Body of pancreas (tissue), 4 donors: ENCODE data around the gene BCL6. TPM values are rescaled to one million over a fixed set of nuclear protein-coding genes. Genes with fewer than 3 reads are reported as not detected.

Source experiments
- ATAC-seq: fragments of 150-250 bp; one replicate; pipeline ENCODE4 v1.9.1; 2016
- DNase-seq, 4 donors: peaks; one replicate each; pipeline ENCODE4 v3.0.0-alpha.2; 2019
- H3K27ac ChIP-seq, 4 donors: fragments of 200-600 bp; sonication (generic); 1 replicate in 3 of 4; 2 replicates in 1 of 4; pipeline versions ENCODE4 v1.5.1 to v1.6.1; 2016 to 2019; ENCODE audit warnings: mild to moderate bottlenecking in 1 of 4, mixed read lengths in 1 of 4, moderate library complexity in 1 of 4
- H3K27me3 ChIP-seq, 2 donors: fragments of 200-600 bp; sonication (generic); one replicate each; pipeline ENCODE4 v1.6.0; 2016; ENCODE audit warnings: mild to moderate bottlenecking in 1 of 2
- H3K36me3 ChIP-seq, 2 donors: fragments of 200-600 bp; sonication (generic); replicated peaks in 1 of 2; 2 replicates each; pipeline ENCODE4 v1.5.1; 2016; ENCODE audit warnings: low read depth in 2 of 2; ENCODE audit not compliant: insufficient read depth in 1 of 2
- H3K4me1 ChIP-seq: fragments of 200-600 bp; sonication (generic); one replicate; pipeline ENCODE4 v1.6.0; 2016
- H3K4me3 ChIP-seq, 2 donors: fragments of 200-600 bp; sonication (generic); 1 replicate in 1 of 2; 2 replicates in 1 of 2; pipeline ENCODE4 v1.5.1; 2016 to 2019
- H3K9me3 ChIP-seq, 3 donors: fragments of 200-600 bp; sonication (generic); 1 replicate in 2 of 3; 2 replicates in 1 of 3; pipeline ENCODE4 v1.5.1; 2016
- POLR2A ChIP-seq, 3 donors: fragments of 450-650 bp; IDR thresholded peaks; one replicate each; pipeline ENCODE4 v1.6.1; 2016; ENCODE audit warnings: antibody characterized with exemption in 3 of 3, mild to moderate bottlenecking in 2 of 3
- WGBS, 2 donors: methylation state at CpG; one replicate each; pipeline ENCODE4 v1.1.5; 2017; 5-methylcytosine and 5-hydroxymethylcytosine counted together
- intact Hi-C: fragments of 100-400 bp; cut with DNase I; formaldehyde crosslinking; loops from one replicate; pipeline ENCODE4 v1.15.1; 2023
- total RNA-seq, 2 donors: library from RNA; depleted of rRNA; stranded (reverse); fragments of >200 nt; gene quantifications; one replicate each; pipeline ENCODE4 v1.1.0, GENCODE V29; 2016
- TF ChIP-seq, protein P1 (sequence below), 7 experiments: fragments of 450-650 bp in 4 of 7; fragments of 200-600 bp in 3 of 7; sonication (generic) in 3 of 7; IDR thresholded peaks; one replicate each; pipeline ENCODE4 v1.5.1; 2016 to 2019; ENCODE audit warnings: antibody characterized with exemption in 7 of 7

Gene BCL6
- total RNA-seq, 2 donors from 2014 or later: 45.7 to 53.4 TPM

DNA sequence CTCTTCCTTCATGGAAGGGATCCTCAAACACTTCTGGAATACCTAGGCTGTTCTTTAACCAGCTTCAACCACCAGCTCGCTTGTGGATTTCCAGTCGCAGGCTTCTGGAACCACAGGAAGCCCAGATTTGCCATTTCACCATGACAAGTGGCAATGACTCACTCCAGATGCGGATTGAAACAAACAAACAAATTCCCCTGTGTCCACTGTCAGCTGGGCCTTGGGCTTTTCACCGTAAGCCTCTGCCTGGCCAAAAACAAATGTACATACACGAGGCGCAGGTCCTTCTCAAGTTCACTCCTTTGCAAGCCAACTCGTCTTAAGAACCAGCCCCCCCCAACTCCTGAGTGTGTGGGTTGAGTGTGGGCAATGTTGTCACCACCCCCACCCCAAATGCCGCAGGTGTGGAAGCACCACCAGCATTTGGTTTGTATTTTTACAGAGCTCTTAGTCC, 8.8 kb downstream of the BCL6 start:
- 55 to 71% methylated on average over 8 of the region's 8 CpGs for WGBS, 2 donors
- no peak overlapping the region for H3K4me3 ChIP-seq
- intact Hi-C loops: loop anchor here (5.0 kb wide), 1 partner anchor 1221 kb away; no protein-coding TSS in a partner anchor
- H3K36me3 ChIP-seq: peaks cover 0 to 18% of the 10 kb centered on the region in 2 donors
- no peaks in the 10 kb centered on the region for H3K27me3 ChIP-seq
- ATAC-seq (no peak), DNase-seq (peak in 2 of 4 donors; percentile 25 to 35)
- H3K27ac ChIP-seq: peak overlapping the region in 2 of 4 donors; percentile 99
- TF ChIP-seq, protein P1, sequence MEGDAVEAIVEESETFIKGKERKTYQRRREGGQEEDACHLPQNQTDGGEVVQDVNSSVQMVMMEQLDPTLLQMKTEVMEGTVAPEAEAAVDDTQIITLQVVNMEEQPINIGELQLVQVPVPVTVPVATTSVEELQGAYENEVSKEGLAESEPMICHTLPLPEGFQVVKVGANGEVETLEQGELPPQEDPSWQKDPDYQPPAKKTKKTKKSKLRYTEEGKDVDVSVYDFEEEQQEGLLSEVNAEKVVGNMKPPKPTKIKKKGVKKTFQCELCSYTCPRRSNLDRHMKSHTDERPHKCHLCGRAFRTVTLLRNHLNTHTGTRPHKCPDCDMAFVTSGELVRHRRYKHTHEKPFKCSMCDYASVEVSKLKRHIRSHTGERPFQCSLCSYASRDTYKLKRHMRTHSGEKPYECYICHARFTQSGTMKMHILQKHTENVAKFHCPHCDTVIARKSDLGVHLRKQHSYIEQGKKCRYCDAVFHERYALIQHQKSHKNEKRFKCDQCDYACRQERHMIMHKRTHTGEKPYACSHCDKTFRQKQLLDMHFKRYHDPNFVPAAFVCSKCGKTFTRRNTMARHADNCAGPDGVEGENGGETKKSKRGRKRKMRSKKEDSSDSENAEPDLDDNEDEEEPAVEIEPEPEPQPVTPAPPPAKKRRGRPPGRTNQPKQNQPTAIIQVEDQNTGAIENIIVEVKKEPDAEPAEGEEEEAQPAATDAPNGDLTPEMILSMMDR (IDR thresholded peaks at IDR 0.05): no peak
- no peak for TF ChIP-seq POLR2A (IDR thresholded peaks at IDR 0.05)
- peaks cover 35% of the 10 kb centered on the region for H3K4me1 ChIP-seq
- no peaks in the 10 kb centered on the region for H3K9me3 ChIP-seq

- H3K9me3 ChIP-seq: no peaks in the 10 kb centered on the region
- DNase-seq: no peak
- 52 to 55% methylated on average over 3 of the region's 3 CpGs for WGBS, 2 donors
- H3K27ac ChIP-seq: peak overlapping the region in 1 of 4 donors; percentile 99
- H3K4me3 ChIP-seq: no peak overlapping the region
- H3K4me1 ChIP-seq: peaks cover 34% of the 10 kb centered on the region
- ATAC-seq: no peak
- H3K36me3 ChIP-seq: peaks cover 0 to 23% of the 10 kb centered on the region in 2 donors
- H3K27me3 ChIP-seq: no peaks in the 10 kb centered on the region
- intact Hi-C loops: loop anchor here (5.0 kb wide), 1 partner anchor 1221 kb away; no protein-coding TSS in a partner anchor
- no peak for TF ChIP-seq POLR2A (IDR thresholded peaks at IDR 0.05)
- TF ChIP-seq, protein P1 (IDR thresholded peaks at IDR 0.05): no peak
Measured at GRCh38 chr3:187735837-187736236, 9.4 kb downstream of the BCL6 start.

DNA sequence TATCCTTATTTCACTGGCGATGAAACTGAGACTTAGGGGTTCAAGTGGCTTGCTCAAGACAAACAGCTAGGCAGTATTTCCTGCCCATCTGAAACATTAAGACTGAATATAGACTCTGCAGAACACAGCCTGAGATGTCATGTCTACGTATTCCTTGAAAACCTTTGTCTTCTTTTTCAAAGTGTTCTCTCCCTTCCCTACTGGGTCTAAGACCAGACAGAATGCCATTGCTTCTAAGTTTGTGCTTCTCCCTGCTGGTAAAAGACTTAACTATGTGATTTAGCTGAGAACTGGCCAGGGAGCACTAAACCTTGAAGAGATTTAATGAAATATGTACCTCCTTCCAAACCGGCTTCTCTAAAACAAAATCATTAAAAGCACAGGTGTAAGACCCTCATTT, 9.9 kb downstream of the BCL6 start:
- TF ChIP-seq, protein P1 (IDR thresholded peaks at IDR 0.05): no peak
- no peak for TF ChIP-seq POLR2A (IDR thresholded peaks at IDR 0.05)
- H3K4me1 ChIP-seq: peaks cover 30% of the 10 kb centered on the region
- intact Hi-C loops: loop anchor here (5.0 kb wide), 1 partner anchor 1222 kb away; no protein-coding TSS in a partner anchor
- H3K4me3 ChIP-seq: no peak overlapping the region
- H3K36me3 ChIP-seq: peaks cover 0 to 28% of the 10 kb centered on the region in 2 donors
- no peaks in the 10 kb centered on the region for H3K27me3 ChIP-seq
- H3K27ac ChIP-seq: no peak overlapping the region
- no peaks in the 10 kb centered on the region for H3K9me3 ChIP-seq
- DNase-seq: no peak
- WGBS, 2 donors: 91 to 94% methylated on average over 3 of the region's 3 CpGs
- no peak for ATAC-seq

DNA sequence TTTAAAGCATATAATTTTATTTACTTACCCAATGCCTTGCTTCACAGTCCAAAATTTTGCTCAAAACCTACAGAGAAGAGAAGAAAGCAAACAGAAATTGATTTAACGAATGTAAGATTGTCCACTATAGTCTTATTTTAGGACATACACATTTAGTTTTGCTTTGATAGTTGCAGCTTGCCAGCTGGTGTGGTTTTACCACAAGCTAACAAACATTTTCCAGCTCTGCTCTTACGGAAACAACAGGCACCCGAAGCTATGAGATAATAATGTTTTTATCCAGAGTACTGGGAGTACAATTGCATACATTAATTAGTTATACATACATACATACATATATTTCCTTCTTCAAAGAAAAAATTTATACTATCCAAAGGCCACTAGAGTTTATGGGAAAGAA, 10.4 kb downstream of the BCL6 start:
- 80 to 86% methylated on average over 3 of the region's 3 CpGs for WGBS, 2 donors
- DNase-seq (no peak), ATAC-seq (no peak)
- intact Hi-C loops: loop anchor here (5.0 kb wide), 1 partner anchor 1222 kb away; no protein-coding TSS in a partner anchor
- TF ChIP-seq, protein P1 (IDR thresholded peaks at IDR 0.05): no peak
- H3K4me1 ChIP-seq: peaks cover 25% of the 10 kb centered on the region
- no peak overlapping the region for H3K4me3 ChIP-seq
- H3K27me3 ChIP-seq: no peaks in the 10 kb centered on the region
- H3K9me3 ChIP-seq: no peaks in the 10 kb centered on the region
- no peak overlapping the region for H3K27ac ChIP-seq
- H3K36me3 ChIP-seq: peaks cover 0 to 33% of the 10 kb centered on the region in 2 donors

GRCh38 chr3:187733371-187733770, 11.9 kb downstream of the BCL6 start:
- no peak for ATAC-seq
- H3K27ac ChIP-seq: no peak overlapping the region
- no peaks in the 10 kb centered on the region for H3K9me3 ChIP-seq
- intact Hi-C loops: no loop called here
- 93 to 94% methylated on average over 11 of the region's 11 CpGs for WGBS, 2 donors
- DNase-seq: no peak
- peaks cover 12 to 48% of the 10 kb centered on the region in 2 donors for H3K36me3 ChIP-seq
- TF ChIP-seq POLR2A (IDR thresholded peaks at IDR 0.05): no peak
- TF ChIP-seq, protein P1 (IDR thresholded peaks at IDR 0.05): no peak
- peaks cover 18% of the 10 kb centered on the region for H3K4me1 ChIP-seq
- no peaks in the 10 kb centered on the region for H3K27me3 ChIP-seq
- no peak overlapping the region for H3K4me3 ChIP-seq
